Activated CD4-positive, alpha-beta memory T cell treated with anti-CD3 and anti-CD28 coated beads for 36 hours (primary cell): Measurements from ENCODE around the gene MYEOV. TPM values are rescaled to one million over a fixed set of nuclear protein-coding genes. Genes with fewer than 3 reads are reported as not detected.

ENCODE experiments used
- CTCF ChIA-PET: fragments of 350-600 bp; sonication (Branson Sonifier 250); formaldehyde crosslinking; loops from one replicate; lab custom pipeline; 2021; ENCODE audit warnings: antibody characterized with exemption, inconsistent platforms; lab: Charles Lee
- POLR2A ChIA-PET: fragments of 350-600 bp; sonication (Branson Sonifier 250); formaldehyde crosslinking; loops from one replicate; lab custom pipeline; 2021; ENCODE audit warnings: antibody characterized with exemption; lab: Charles Lee
- DNase-seq: peaks from one replicate; pipeline ENCODE4 v3.0.0-alpha.2; 2020
- H3K27ac Mint-ChIP-seq: one replicate; pipeline ENCODE4 v1.8.0; 2021; ENCODE audit warnings: mixed read lengths
- H3K27me3 Mint-ChIP-seq: one replicate; pipeline ENCODE4 v1.8.0; 2021; ENCODE audit warnings: mixed read lengths
- H3K36me3 Mint-ChIP-seq: one replicate; pipeline ENCODE4 v1.8.0; 2021; ENCODE audit warnings: mixed read lengths
- H3K4me1 Mint-ChIP-seq: one replicate; pipeline ENCODE4 v1.8.0; 2021; ENCODE audit warnings: low read depth, mixed read lengths
- H3K4me3 Mint-ChIP-seq: one replicate; pipeline ENCODE4 v1.8.0; 2021; ENCODE audit warnings: mild to moderate bottlenecking, mixed read lengths
- H3K9me3 Mint-ChIP-seq: one replicate; pipeline ENCODE4 v1.8.0; 2021; ENCODE audit warnings: mixed read lengths
- intact Hi-C: fragments of 100-400 bp; cut with micrococcal nuclease; formaldehyde crosslinking; loops from one replicate; pipeline ENCODE4 v1.15.1; 2023
- total RNA-seq, 2 experiments: library from RNA; stranded (reverse); gene quantifications; one replicate each; pipeline ENCODE4 v1.2.3, GENCODE V29; 2021

Gene MYEOV
- total RNA-seq, 2 experiments from 2014 or later = 0.14 TPM; not detected in 1

GRCh38 chr11:69300120-69301060 lies 6.4 kb downstream of the MYEOV start:
- Mint-ChIP-seq H3K27ac (no peak overlapping the region), H3K9me3 (no peaks in the 10 kb centered on the region), H3K36me3 (no peaks in the 10 kb centered on the region), H3K4me3 (no peak overlapping the region), H3K27me3 (no peaks in the 10 kb centered on the region), H3K4me1 (peaks cover 41% of the 10 kb centered on the region)
- intact Hi-C loops = no loop called here
- ChIA-PET CTCF (no interaction called here), POLR2A (no interaction called here)
- no peak for DNase-seq

DNA sequence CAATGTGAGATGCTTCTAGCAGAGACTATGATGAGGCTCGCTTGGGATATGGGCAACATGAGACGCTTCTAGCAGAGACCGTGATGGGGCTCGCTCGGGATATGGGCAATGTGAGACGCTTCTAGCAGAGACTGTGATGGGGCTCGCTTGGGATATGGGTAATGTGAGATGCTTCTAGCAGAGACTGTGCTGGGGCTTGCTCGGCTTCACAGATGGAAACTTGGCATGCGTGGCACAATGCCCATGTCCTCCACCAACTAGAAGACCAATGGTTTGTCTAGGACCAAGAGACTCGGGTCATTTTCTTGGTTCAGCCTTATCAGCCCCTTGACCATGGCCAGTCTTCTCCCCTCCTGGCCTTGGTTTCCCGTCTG lies 7.1 kb downstream of the MYEOV start:
- no peaks in the 10 kb centered on the region for H3K27me3 Mint-ChIP-seq
- ChIA-PET POLR2A (no interaction called here), CTCF (interaction anchor here (0.9 kb wide), 1 partner anchor 8 kb away, joined by 3 read pairs; no protein-coding TSS in a partner anchor)
- no peak for DNase-seq
- peaks cover 35% of the 10 kb centered on the region for H3K4me1 Mint-ChIP-seq
- no peak overlapping the region for H3K27ac Mint-ChIP-seq
- H3K36me3 Mint-ChIP-seq = no peaks in the 10 kb centered on the region
- H3K4me3 Mint-ChIP-seq = no peak overlapping the region
- H3K9me3 Mint-ChIP-seq = no peaks in the 10 kb centered on the region
- intact Hi-C loops = no loop called here

DNA sequence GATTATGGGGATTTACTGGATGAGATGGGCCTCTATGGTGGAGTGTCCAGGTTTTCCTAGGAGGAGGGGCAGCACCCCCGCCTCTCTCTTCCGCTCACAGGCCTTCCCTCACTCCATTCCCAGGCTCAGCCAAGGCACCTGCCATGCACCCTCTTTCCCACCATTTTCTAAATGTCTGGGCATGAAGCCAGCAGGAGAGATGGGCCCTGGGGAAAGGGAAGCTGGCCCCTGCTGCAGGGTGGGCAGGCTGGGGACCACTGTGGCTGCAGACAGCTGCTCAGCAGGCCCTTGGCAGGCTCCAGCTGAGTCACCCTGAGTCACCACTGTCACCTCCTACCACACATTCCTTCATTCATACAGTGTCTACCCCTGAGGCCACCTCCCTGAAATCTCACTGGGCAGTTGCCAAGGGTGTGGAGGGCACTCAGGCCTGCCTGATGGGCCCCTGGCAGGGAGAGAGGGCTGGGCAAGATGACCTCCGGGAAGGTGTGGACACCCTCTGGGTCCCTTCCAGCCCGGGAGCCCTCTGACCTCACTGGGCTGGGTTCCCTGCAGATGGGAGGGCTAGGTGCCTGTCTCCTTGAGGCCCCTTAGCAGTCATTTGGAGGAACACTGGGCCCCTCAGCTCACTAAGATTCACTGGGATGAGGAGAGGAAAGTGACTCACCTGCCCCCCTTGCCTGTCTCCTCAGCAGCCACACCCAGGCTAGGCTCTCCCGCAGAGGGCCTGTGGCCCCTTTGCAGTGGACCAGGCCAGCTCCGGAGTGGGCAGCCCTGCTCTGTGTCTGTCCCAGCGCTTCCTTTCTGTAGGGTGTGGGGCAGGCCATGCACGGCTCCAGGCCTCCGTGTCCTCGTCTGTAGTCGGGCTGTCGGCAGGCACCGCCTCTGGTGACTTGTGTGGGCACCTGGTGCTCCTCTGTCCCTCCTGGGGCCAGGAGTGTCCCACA lies 7.8 kb downstream of the MYEOV start:
- ChIA-PET POLR2A (no interaction called here), CTCF (interaction anchor here (0.9 kb wide), 1 partner anchor 9 kb away, joined by 3 read pairs; no protein-coding TSS in a partner anchor)
- intact Hi-C loops = no loop called here
- Mint-ChIP-seq H3K36me3 (no peaks in the 10 kb centered on the region), H3K27me3 (no peaks in the 10 kb centered on the region), H3K4me1 (peaks cover 29% of the 10 kb centered on the region), H3K4me3 (no peak overlapping the region), H3K9me3 (no peaks in the 10 kb centered on the region), H3K27ac (no peak overlapping the region)
- DNase-seq = peak; percentile 64

DNA sequence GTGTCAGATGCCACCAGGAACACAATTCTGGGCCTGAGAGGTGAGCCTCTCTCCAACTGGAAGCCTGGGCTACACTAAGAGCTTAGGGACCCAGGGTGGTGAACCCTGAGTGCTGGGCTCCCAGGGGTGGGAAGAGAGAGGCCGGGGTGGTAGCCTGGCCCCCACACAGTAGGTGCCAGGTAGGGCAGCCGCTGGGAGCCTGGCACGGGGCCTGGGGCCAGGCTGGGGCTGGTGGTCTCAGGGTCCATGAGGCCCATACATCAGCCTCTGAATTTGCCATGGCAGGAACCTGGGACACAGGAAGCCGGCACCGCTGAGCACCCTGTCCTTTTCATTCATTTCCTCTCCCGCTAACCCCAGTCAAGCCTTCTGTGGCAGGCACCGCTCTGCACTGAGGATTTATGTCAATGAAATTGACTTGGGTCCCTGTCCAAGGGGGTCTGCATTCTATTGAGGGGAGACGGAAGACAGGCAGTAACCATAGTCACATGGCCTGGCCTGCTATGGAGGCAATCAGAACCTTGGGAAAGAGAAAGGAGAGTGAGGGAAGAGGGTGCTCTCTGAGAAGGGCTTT lies 8.6 kb downstream of the MYEOV start:
- H3K4me1 Mint-ChIP-seq = peaks cover 21% of the 10 kb centered on the region
- H3K4me3 Mint-ChIP-seq = no peak overlapping the region
- intact Hi-C loops = no loop called here
- H3K27me3 Mint-ChIP-seq = no peaks in the 10 kb centered on the region
- H3K27ac Mint-ChIP-seq = no peak overlapping the region
- ChIA-PET CTCF (no interaction called here), POLR2A (no interaction called here)
- DNase-seq = no peak
- H3K36me3 Mint-ChIP-seq = no peaks in the 10 kb centered on the region
- H3K9me3 Mint-ChIP-seq = no peaks in the 10 kb centered on the region

GRCh38 chr11:69303427-69303826 lies 9.5 kb downstream of the MYEOV start:
- Mint-ChIP-seq H3K36me3 (no peaks in the 10 kb centered on the region), H3K9me3 (no peaks in the 10 kb centered on the region), H3K27ac (no peak overlapping the region), H3K4me3 (no peak overlapping the region), H3K4me1 (peaks cover 12% of the 10 kb centered on the region), H3K27me3 (no peaks in the 10 kb centered on the region)
- POLR2A ChIA-PET = no interaction called here
- CTCF ChIA-PET = no interaction called here
- intact Hi-C loops = no loop called here
- no peak for DNase-seq

DNA sequence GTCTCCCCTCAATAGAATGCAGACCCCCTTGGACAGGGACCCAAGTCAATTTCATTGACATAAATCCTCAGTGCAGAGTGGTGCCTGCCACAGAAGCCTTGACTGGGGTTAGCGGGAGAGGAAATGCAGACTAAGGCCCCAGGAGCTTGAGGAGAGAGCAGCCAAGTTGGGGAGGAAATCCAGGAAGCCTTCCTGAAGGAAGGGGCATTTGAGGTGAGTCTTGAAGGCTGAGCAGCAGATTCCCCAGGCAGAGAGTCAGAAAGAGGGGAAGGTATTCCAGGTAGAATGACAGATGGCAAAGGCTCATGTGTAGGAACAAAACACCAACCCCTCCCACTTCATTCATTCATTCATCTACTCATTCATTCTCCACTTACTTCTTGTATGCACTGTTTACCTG lies 10.3 kb downstream of the MYEOV start:
- ChIA-PET POLR2A (no interaction called here), CTCF (interaction anchor here (0.6 kb wide), 1 partner anchor 354 kb away, joined by 3 read pairs; no protein-coding TSS in a partner anchor)
- intact Hi-C loops = no loop called here
- Mint-ChIP-seq H3K36me3 (no peaks in the 10 kb centered on the region), H3K27me3 (no peaks in the 10 kb centered on the region), H3K9me3 (no peaks in the 10 kb centered on the region), H3K4me1 (peaks cover 10% of the 10 kb centered on the region), H3K27ac (no peak overlapping the region), H3K4me3 (no peak overlapping the region)
- no peak for DNase-seq

- Mint-ChIP-seq H3K27ac (no peak overlapping the region), H3K36me3 (no peaks in the 10 kb centered on the region), H3K9me3 (no peaks in the 10 kb centered on the region), H3K27me3 (no peaks in the 10 kb centered on the region), H3K4me3 (no peak overlapping the region), H3K4me1 (peaks cover 10% of the 10 kb centered on the region)
- ChIA-PET POLR2A (no interaction called here), CTCF (no interaction called here)
- intact Hi-C loops = no loop called here
- no peak for DNase-seq
These were observed 10.7 kb downstream of the MYEOV start for GRCh38 chr11:69304686-69305085.

DNA sequence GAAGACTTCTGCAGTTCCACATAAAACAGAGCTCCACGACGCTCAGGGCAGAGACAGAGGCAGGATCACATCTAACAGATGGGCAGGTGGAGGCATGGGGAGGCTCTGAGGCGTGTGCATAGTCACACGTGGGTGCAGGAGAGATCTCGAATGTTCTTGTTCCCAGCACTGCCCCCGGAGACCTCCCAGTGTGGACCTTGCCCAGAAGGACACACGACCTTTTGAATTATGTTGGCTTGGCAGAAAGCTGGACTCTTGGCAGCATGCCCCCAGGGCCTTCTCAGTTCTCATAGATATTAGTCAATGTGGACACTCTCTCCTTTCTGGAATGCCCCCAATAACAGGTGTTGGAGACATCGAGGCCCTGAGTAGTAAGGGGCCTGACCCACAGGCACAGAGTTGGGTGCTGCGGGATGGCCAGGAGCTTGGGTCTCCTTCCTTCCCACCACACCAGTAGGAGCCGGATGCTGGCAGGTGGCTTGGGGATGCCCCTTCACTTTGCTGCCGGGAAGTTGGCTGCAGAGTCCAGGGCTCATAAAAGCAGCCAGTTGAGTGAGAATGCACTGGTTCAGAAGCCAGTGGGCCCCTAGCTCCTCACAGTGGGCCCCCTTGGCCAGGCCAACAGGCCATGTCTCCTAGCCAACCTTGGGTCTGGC lies 12.1 kb downstream of the MYEOV start:
- ChIA-PET CTCF (interaction anchor here (1.8 kb wide), 1 partner anchor 13 kb away, joined by 8 read pairs; no protein-coding TSS in a partner anchor), POLR2A (no interaction called here)
- no peaks in the 10 kb centered on the region for H3K36me3 Mint-ChIP-seq
- no peak overlapping the region for H3K4me3 Mint-ChIP-seq
- H3K9me3 Mint-ChIP-seq = no peaks in the 10 kb centered on the region
- DNase-seq = no peak
- intact Hi-C loops = no loop called here
- H3K4me1 Mint-ChIP-seq = peaks cover 18% of the 10 kb centered on the region
- H3K27ac Mint-ChIP-seq = no peak overlapping the region
- H3K27me3 Mint-ChIP-seq = no peaks in the 10 kb centered on the region

DNA sequence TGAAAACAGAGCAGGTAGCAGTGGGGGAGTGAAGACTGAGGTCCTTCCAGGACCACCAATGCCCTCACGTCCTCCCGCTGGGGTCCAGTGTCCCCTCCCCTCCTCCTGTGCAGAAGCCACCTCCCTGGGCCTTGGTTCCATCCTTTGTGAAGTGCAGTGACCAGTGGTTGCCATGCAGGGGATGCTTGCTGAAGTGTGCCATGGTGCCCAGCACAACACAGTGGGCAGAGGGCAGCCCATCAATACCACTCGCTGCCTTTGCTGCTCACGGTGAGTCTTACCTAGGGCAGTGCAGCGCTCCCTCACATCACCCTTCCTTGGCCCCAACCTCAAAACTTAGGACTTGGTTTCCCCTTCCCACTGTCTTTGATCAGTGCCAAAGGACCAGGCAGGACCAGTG lies 12.9 kb downstream of the MYEOV start:
- ChIA-PET CTCF (interaction anchor here (1.8 kb wide), 1 partner anchor 14 kb away, joined by 8 read pairs; no protein-coding TSS in a partner anchor), POLR2A (no interaction called here)
- intact Hi-C loops = no loop called here
- Mint-ChIP-seq H3K27me3 (no peaks in the 10 kb centered on the region), H3K36me3 (no peaks in the 10 kb centered on the region), H3K4me3 (no peak overlapping the region), H3K4me1 (peaks cover 20% of the 10 kb centered on the region), H3K27ac (no peak overlapping the region), H3K9me3 (no peaks in the 10 kb centered on the region)
- no peak for DNase-seq

- intact Hi-C loops = no loop called here
- no peak for DNase-seq
- Mint-ChIP-seq H3K4me1 (peaks cover 19% of the 10 kb centered on the region), H3K36me3 (no peaks in the 10 kb centered on the region), H3K27ac (no peak overlapping the region), H3K9me3 (no peaks in the 10 kb centered on the region), H3K4me3 (no peak overlapping the region), H3K27me3 (no peaks in the 10 kb centered on the region)
- ChIA-PET POLR2A (no interaction called here), CTCF (no interaction called here)
These were observed 13.5 kb downstream of the MYEOV start for GRCh38 chr11:69307421-69307820.

- peaks cover 19% of the 10 kb centered on the region for H3K4me1 Mint-ChIP-seq
- H3K27me3 Mint-ChIP-seq = no peaks in the 10 kb centered on the region
- intact Hi-C loops = no loop called here
- H3K4me3 Mint-ChIP-seq = no peak overlapping the region
- DNase-seq = no peak
- ChIA-PET CTCF (no interaction called here), POLR2A (no interaction called here)
- H3K36me3 Mint-ChIP-seq = no peaks in the 10 kb centered on the region
- no peak overlapping the region for H3K27ac Mint-ChIP-seq
- H3K9me3 Mint-ChIP-seq = no peaks in the 10 kb centered on the region
These were observed 14.0 kb downstream of the MYEOV start for GRCh38 chr11:69307871-69308431.
